Measurements from ENCODE around the gene ESR2. TPM values are rescaled to one million over a fixed set of nuclear protein-coding genes. Genes with fewer than 3 reads are reported as not detected.

The ESR2 gene
- total and polyA plus RNA-seq, 2 donors (not counting 3 experiments of a cell fraction or from before 2014, with no cell fraction given), result 0.10 to 0.58 TPM

DNA sequence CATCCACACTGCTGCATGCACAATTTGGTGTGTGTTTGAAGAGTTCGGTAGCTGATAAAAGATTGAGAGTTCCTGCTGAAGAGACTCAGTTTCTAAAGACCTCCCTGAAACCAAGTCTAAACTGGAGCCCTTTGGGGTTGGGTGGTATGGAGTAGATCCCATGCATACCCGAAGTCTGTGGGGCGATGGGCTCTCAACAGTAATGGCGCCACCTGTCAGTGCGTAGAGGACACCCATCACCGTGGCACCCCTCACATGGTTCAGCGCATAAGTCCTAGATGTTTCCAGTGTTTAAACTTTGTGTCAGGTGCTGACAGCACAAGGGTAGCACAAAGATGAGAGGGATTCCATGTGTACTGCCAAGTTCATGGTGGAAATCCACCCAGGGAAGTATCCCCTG, 85.9 kb downstream of the ESR2 start:
- no peaks in the 10 kb centered on the region for H3K79me2 ChIP-seq (ENCODE audit: control insufficient read depth, insufficient read depth, low read length)
- DNase-seq (ENCODE audit: low read depth, low spot score) (no peak), FAIRE-seq (no peak)
- H3K36me3 ChIP-seq (ENCODE audit: control insufficient read depth in 2 of 2, extremely low read depth in 1 of 2, insufficient read depth in 2 of 2, low read length in 2 of 2), result peaks cover 0 to 5% of the 10 kb centered on the region in 2 experiments
- H2AFZ ChIP-seq (ENCODE audit: low read depth, low read length), result no peak overlapping the region
- no peaks in the 10 kb centered on the region for H3K9me3 ChIP-seq (replicated peaks; ENCODE audit: control insufficient read depth, insufficient read depth, low read length)
- H3K27me3 ChIP-seq (ENCODE audit: control insufficient read depth in 2 of 2, insufficient read depth in 2 of 2, low read length in 2 of 2), result no peaks in the 10 kb centered on the region
- CTCF ChIA-PET, result no interaction called here
- dilution Hi-C loops (cut with MboI; ENCODE audit: extremely low pct_ligation_motif_present, low sequenced_read_pairs) (no loop called here), intact Hi-C loops (cut with micrococcal nuclease) (no loop called here)
- no peaks in the 10 kb centered on the region for H3K9me1 ChIP-seq (replicated peaks; ENCODE audit: control insufficient read depth, extremely low read depth, insufficient read depth, low read length)
- H3K4me2 ChIP-seq (ENCODE audit: insufficient read depth, low read length), result no peak overlapping the region
- no peak overlapping the region for H3K4me3 ChIP-seq (replicated peaks in 1 of 3; ENCODE audit: insufficient read depth in 1 of 3, low read depth in 1 of 3, low read length in 3 of 3)
- TF ChIP-seq FOS (IDR thresholded peaks at IDR 0.05; ENCODE audit: borderline replicate concordance, insufficient read depth, low read length) (no peak), EZH2 (IDR thresholded peaks at IDR 0.05; ENCODE audit: borderline replicate concordance, low read depth, low read length, severe bottlenecking) (no peak), JUN (IDR thresholded peaks at IDR 0.05; ENCODE audit: borderline replicate concordance, insufficient read depth, insufficient read length, low read depth) (no peak), MYC (IDR thresholded peaks at IDR 0.05; ENCODE audit: low read depth, low read length) (no peak), POLR2AphosphoS5 (IDR thresholded peaks at IDR 0.05; ENCODE audit: insufficient read depth, low read depth, low read length) (no peak), POLR2A (IDR thresholded peaks at IDR 0.05; ENCODE audit: low read depth, low read length) (no peak), GATA2 (IDR thresholded peaks at IDR 0.05; ENCODE audit: insufficient read depth, insufficient read length, low read depth, low read length) (no peak)
- TF ChIP-seq, protein P1, sequence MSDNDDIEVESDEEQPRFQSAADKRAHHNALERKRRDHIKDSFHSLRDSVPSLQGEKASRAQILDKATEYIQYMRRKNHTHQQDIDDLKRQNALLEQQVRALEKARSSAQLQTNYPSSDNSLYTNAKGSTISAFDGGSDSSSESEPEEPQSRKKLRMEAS (IDR thresholded peaks at IDR 0.05; ENCODE audit: insufficient read depth, insufficient read length), result no peak
- TF ChIP-seq, protein P2, sequence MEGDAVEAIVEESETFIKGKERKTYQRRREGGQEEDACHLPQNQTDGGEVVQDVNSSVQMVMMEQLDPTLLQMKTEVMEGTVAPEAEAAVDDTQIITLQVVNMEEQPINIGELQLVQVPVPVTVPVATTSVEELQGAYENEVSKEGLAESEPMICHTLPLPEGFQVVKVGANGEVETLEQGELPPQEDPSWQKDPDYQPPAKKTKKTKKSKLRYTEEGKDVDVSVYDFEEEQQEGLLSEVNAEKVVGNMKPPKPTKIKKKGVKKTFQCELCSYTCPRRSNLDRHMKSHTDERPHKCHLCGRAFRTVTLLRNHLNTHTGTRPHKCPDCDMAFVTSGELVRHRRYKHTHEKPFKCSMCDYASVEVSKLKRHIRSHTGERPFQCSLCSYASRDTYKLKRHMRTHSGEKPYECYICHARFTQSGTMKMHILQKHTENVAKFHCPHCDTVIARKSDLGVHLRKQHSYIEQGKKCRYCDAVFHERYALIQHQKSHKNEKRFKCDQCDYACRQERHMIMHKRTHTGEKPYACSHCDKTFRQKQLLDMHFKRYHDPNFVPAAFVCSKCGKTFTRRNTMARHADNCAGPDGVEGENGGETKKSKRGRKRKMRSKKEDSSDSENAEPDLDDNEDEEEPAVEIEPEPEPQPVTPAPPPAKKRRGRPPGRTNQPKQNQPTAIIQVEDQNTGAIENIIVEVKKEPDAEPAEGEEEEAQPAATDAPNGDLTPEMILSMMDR (IDR thresholded peaks at IDR 0.05; ENCODE audit: extremely low read depth in 1 of 2, insufficient read depth in 1 of 2, low read depth in 1 of 2, low read length in 2 of 2), result no peak
- BruUV-seq (replicated peaks), result no TSS peak
- H3K9ac ChIP-seq (replicated peaks; ENCODE audit: extremely low read depth, insufficient read depth, low read length), result no peak overlapping the region
- POLR2A ChIA-PET, result no interaction called here
- H3K4me1 ChIP-seq (ENCODE audit: control insufficient read depth, extremely low read depth, insufficient read depth, low read length), result peaks cover 2% of the 10 kb centered on the region
- H3K27ac ChIP-seq (ENCODE audit: insufficient read depth, low read depth, low read length), result no peak overlapping the region
- H4K20me1 ChIP-seq (replicated peaks; ENCODE audit: control insufficient read depth, extremely low read depth, insufficient read depth, low read length), result no peaks in the 10 kb centered on the region
